Endodermal cell (in vitro differentiated cells): ENCODE measurements around the gene KCNG2. TPM values are rescaled to one million over a fixed set of nuclear protein-coding genes. Genes with fewer than 3 reads are reported as not detected.

ENCODE experiments used
- DNase-seq: peaks from one replicate; pipeline ENCODE4 v3.0.0-alpha.2; 2017
- H3K27ac ChIP-seq: 2 replicates; pipeline ENCODE4 v1.5.1; 2013; ENCODE audit warnings: mild to moderate bottlenecking, low read depth, low read length, moderate library complexity
- H3K27me3 ChIP-seq: 2 replicates; pipeline ENCODE4 v1.6.1; 2013; ENCODE audit warnings: mild to moderate bottlenecking, low read length, moderate library complexity; ENCODE audit not compliant: insufficient read depth, control insufficient read depth, poor library complexity, severe bottlenecking
- H3K36me3 ChIP-seq: 2 replicates; pipeline ENCODE4 v1.7.0; 2013; ENCODE audit warnings: mild to moderate bottlenecking, low read length, moderate library complexity; ENCODE audit not compliant: control insufficient read depth, insufficient read depth
- H3K4me1 ChIP-seq: one replicate; pipeline ENCODE4 v1.7.0; 2013; ENCODE audit warnings: low read length; ENCODE audit not compliant: control insufficient read depth, insufficient read depth
- H3K4me3 ChIP-seq: 2 replicates; pipeline ENCODE4 v1.5.1; 2013; ENCODE audit warnings: mild to moderate bottlenecking, low read length, moderate library complexity
- H3K9ac ChIP-seq: 2 replicates; pipeline ENCODE4 v1.6.1; 2013; ENCODE audit warnings: mild to moderate bottlenecking, low read length, moderate library complexity; ENCODE audit not compliant: poor library complexity, severe bottlenecking; ENCODE audit errors: extremely low read depth
- H3K9me3 ChIP-seq: 2 replicates; pipeline ENCODE4 v1.6.1; 2013; ENCODE audit warnings: mild to moderate bottlenecking, low read length, moderate library complexity; ENCODE audit not compliant: control insufficient read depth
- H3K27ac Mint-ChIP-seq: 2 replicates; pipeline ENCODE4 v1.8.0; 2020; ENCODE audit warnings: mixed read lengths
- H3K27me3 Mint-ChIP-seq: 2 replicates; pipeline ENCODE4 v1.8.0; 2021; ENCODE audit warnings: mild to moderate bottlenecking, mixed read lengths; ENCODE audit not compliant: insufficient read depth
- H3K36me3 Mint-ChIP-seq: 2 replicates; pipeline ENCODE4 v1.8.0; 2020; ENCODE audit warnings: low read depth, mixed read lengths
- H3K4me1 Mint-ChIP-seq: 2 replicates; pipeline ENCODE4 v1.8.0; 2020; ENCODE audit warnings: mixed read lengths
- H3K4me3 Mint-ChIP-seq: 2 replicates; pipeline ENCODE4 v1.8.0; 2020; ENCODE audit warnings: mild to moderate bottlenecking, moderate library complexity, mixed read lengths
- H3K9me3 Mint-ChIP-seq: 2 replicates; pipeline ENCODE4 v1.8.0; 2020; ENCODE audit warnings: mild to moderate bottlenecking, mixed read lengths
- WGBS, 2 experiments: methylation state at CpG; one replicate each; pipeline versions ENCODE4 v1.1.5 to v1.1.7; 2013; ENCODE audit warnings: missing lambda C conversion rate in 2 of 2, mixed read lengths in 1 of 2; ENCODE audit not compliant: insufficient coverage in 1 of 2, insufficient read length in 1 of 2; 5-methylcytosine and 5-hydroxymethylcytosine counted together
- total RNA-seq, 2 donors: library from RNA; stranded (reverse); fragmentation: NEBNext Ultra II Directional in 1 of 2; extraction: Animal tissue kit (Norgen Biotek cat#: 25700) in 1 of 2; gene quantifications; 2 replicates in 1 of 2; 3 replicates in 1 of 2; pipeline ENCODE4 v1.2.1, GENCODE V29; 2021
- TF ChIP-seq, protein P1 (sequence below): fragments of 200-600 bp; sonication (generic); conservative IDR thresholded peaks from 2 replicates; pipeline ENCODE4 v1.5.0; 2021; ENCODE audit warnings: antibody characterized with exemption, mild to moderate bottlenecking

Gene KCNG2
- total RNA-seq, 2 donors from 2014 or later = not detected

DNA sequence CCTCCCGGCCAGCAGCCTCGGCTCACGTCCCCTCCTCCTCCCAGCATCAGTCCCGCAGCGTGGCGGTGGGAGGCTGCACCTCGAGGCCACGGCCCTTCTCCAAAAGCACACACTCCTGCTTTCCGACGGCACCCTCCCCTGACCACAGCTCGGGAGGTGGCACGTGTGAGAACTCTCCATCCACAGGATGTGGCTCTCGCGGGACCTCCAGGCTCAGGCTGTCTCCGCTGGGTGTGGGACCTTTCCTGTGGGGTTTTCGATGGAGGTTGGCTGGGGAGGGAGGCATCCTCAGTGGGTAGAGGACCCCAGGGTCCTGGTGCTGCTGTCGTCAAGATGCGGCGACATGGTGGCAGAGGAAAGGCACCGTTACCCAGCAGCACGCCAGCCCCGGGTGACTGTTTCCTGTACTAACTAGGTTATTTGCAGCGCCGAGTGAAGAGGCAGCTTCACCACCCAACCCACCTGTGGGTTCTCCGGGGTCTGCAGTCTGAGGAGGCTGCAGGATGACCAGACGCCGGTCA lies 42.8 kb upstream of the KCNG2 start:
- Mint-ChIP-seq H3K4me3 (no peak overlapping the region), H3K27ac (no peak overlapping the region), H3K4me1 (no peaks in the 10 kb centered on the region), H3K9me3 (peaks cover 11% of the 10 kb centered on the region), H3K27me3 (no peaks in the 10 kb centered on the region), H3K36me3 (peaks cover 45% of the 10 kb centered on the region)
- Histone ChIP-seq H3K27me3 (no peaks in the 10 kb centered on the region), H3K9ac (no peak overlapping the region), H3K9me3 (no peaks in the 10 kb centered on the region), H3K27ac (no peak overlapping the region), H3K4me1 (no peaks in the 10 kb centered on the region), H3K4me3 (no peak overlapping the region), H3K36me3 (peaks cover 26% of the 10 kb centered on the region)
- 96 to 97% methylated on average over 16 to 27 of the region's 27 CpGs for WGBS, 2 experiments
- TF ChIP-seq, protein P1, sequence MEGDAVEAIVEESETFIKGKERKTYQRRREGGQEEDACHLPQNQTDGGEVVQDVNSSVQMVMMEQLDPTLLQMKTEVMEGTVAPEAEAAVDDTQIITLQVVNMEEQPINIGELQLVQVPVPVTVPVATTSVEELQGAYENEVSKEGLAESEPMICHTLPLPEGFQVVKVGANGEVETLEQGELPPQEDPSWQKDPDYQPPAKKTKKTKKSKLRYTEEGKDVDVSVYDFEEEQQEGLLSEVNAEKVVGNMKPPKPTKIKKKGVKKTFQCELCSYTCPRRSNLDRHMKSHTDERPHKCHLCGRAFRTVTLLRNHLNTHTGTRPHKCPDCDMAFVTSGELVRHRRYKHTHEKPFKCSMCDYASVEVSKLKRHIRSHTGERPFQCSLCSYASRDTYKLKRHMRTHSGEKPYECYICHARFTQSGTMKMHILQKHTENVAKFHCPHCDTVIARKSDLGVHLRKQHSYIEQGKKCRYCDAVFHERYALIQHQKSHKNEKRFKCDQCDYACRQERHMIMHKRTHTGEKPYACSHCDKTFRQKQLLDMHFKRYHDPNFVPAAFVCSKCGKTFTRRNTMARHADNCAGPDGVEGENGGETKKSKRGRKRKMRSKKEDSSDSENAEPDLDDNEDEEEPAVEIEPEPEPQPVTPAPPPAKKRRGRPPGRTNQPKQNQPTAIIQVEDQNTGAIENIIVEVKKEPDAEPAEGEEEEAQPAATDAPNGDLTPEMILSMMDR = no peak
- DNase-seq = no peak

DNA sequence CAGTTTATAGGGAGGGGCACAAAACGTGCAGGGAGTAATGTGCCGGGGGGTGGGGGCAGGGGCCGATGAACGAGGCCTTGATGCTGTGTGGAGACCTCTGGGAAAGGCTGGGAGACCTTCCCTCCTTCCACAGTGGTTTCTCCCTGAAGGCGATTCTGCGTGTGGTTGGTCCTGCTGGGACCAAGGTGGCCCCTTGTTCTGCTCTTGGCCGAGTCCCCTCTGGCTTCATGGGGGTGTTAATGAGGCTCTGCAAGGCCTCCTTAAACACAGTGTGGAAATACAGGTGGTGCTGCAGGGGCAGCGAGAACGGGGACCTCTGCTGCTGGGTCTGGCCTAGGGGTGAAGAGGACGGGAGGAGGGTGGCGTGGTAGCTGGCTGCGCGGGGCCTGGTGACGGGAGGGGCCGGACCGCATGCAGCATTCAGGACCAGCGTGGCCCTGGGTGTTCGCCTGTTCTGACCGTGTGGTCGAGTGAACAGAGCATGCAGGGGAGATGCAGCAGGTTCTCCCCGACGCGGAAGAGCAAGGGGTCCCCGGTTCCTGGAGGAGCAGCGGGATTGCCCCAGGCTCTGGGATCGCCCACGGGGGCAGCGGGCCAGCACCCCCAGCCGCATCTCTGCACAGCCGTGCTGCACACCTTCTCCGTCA lies 42.1 kb upstream of the KCNG2 start:
- no peak overlapping the region for H3K27ac Mint-ChIP-seq
- no peak for DNase-seq
- H3K4me1 Mint-ChIP-seq = no peaks in the 10 kb centered on the region
- H3K36me3 Mint-ChIP-seq = peaks cover 44% of the 10 kb centered on the region
- Histone ChIP-seq H3K4me3 (no peak overlapping the region), H3K9me3 (no peaks in the 10 kb centered on the region), H3K36me3 (peaks cover 26% of the 10 kb centered on the region), H3K27ac (no peak overlapping the region), H3K9ac (no peak overlapping the region), H3K4me1 (no peaks in the 10 kb centered on the region), H3K27me3 (no peaks in the 10 kb centered on the region)
- no peaks in the 10 kb centered on the region for H3K27me3 Mint-ChIP-seq
- TF ChIP-seq, protein P1 = no peak
- H3K9me3 Mint-ChIP-seq = peaks cover 15% of the 10 kb centered on the region
- 94 to 95% methylated on average over 25 to 31 of the region's 31 CpGs for WGBS, 2 experiments
- H3K4me3 Mint-ChIP-seq = no peak overlapping the region

DNA sequence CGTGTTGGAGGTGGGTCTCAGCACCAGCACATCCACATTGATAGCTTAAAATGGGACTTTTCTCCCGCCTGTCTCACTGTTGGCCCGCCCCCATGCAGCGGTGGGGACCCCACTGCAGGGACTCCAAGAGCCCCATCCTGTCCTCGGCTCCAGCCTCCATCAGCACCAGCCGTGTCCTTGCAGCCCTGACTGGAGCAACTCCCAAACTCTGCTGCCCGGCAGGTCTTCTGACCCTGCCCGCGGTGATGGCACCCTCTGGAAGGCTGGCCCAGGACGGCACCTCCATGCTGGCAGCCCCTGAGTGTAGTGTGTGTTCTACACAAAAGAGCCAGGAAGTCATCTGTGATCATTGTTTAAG lies 41.6 kb upstream of the KCNG2 start:
- H3K27me3 Mint-ChIP-seq = no peaks in the 10 kb centered on the region

More for the DNA sequence above, 41.6 kb upstream of the KCNG2 start:
- peaks cover 15% of the 10 kb centered on the region for H3K9me3 Mint-ChIP-seq
- Histone ChIP-seq H3K9me3 (no peaks in the 10 kb centered on the region), H3K4me3 (no peak overlapping the region), H3K4me1 (no peaks in the 10 kb centered on the region), H3K9ac (no peak overlapping the region), H3K36me3 (peaks cover 26% of the 10 kb centered on the region), H3K27ac (no peak overlapping the region), H3K27me3 (no peaks in the 10 kb centered on the region)
- no peak for DNase-seq
- TF ChIP-seq, protein P1 = no peak
- no peak overlapping the region for H3K4me3 Mint-ChIP-seq
- H3K4me1 Mint-ChIP-seq = no peaks in the 10 kb centered on the region
- H3K36me3 Mint-ChIP-seq = peaks cover 44% of the 10 kb centered on the region
- no peak overlapping the region for H3K27ac Mint-ChIP-seq
- WGBS, 2 experiments = 93 to 98% methylated on average over 5 to 10 of the region's 10 CpGs
